Body of pancreas (tissue), 4 donors: ENCODE results near the gene KIFC3.

ENCODE experiments used
- POLR2A ChIP-seq, 3 donors: fragments of 450-650 bp; IDR thresholded peaks; one replicate each; pipeline ENCODE4 v1.6.1; 2016; ENCODE audit warnings: antibody characterized with exemption in 3 of 3, mild to moderate bottlenecking in 2 of 3
- TF ChIP-seq, protein P1 (sequence below), 7 experiments: fragments of 450-650 bp in 4 of 7; fragments of 200-600 bp in 3 of 7; sonication (generic) in 3 of 7; IDR thresholded peaks; one replicate each; pipeline ENCODE4 v1.5.1; 2016 to 2019; ENCODE audit warnings: antibody characterized with exemption in 7 of 7

DNA sequence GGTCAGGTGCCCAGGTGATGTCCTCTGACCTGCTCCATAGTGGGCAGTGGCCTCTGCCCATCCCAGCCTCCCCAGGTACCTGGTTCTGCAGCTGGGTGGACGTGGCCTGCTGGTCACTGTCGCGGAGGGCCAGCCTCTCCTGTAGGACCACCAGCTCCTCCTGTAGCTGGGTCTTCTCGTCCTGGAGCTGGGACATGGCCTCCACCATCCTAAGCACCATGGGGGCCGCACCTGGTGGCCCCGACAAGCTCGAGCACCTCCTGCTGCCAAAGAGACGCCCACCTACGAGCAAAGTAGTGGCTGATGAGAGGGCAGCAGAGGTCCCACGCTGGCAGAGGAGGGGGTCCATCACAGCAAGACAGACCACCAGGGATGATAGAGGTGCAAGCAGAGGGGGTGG, 16.9 kb downstream of the KIFC3 start:
- no peak for TF ChIP-seq POLR2A (IDR thresholded peaks at IDR 0.05)
- TF ChIP-seq, protein P1, sequence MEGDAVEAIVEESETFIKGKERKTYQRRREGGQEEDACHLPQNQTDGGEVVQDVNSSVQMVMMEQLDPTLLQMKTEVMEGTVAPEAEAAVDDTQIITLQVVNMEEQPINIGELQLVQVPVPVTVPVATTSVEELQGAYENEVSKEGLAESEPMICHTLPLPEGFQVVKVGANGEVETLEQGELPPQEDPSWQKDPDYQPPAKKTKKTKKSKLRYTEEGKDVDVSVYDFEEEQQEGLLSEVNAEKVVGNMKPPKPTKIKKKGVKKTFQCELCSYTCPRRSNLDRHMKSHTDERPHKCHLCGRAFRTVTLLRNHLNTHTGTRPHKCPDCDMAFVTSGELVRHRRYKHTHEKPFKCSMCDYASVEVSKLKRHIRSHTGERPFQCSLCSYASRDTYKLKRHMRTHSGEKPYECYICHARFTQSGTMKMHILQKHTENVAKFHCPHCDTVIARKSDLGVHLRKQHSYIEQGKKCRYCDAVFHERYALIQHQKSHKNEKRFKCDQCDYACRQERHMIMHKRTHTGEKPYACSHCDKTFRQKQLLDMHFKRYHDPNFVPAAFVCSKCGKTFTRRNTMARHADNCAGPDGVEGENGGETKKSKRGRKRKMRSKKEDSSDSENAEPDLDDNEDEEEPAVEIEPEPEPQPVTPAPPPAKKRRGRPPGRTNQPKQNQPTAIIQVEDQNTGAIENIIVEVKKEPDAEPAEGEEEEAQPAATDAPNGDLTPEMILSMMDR (IDR thresholded peaks at IDR 0.05), result no peak
